CD4-positive, alpha-beta T cell (primary cell): ENCODE data around the gene MAN1C1. TPM values are rescaled to one million over a fixed set of nuclear protein-coding genes. Genes with fewer than 3 reads are reported as not detected.

Source experiments
- ATAC-seq: fragments of 200-7000 bp; cut with Tn5 transposase; one replicate; pipeline ENCODE4 v1.10.0; 2022; ENCODE audit warnings: mild to moderate bottlenecking; ENCODE audit not compliant: poor library complexity
- CTCF ChIA-PET: fragments of 350-600 bp; sonication (Branson Sonifier 250); formaldehyde crosslinking; loops from one replicate; lab custom pipeline; 2021; ENCODE audit warnings: antibody characterized with exemption, inconsistent platforms; lab: Charles Lee
- POLR2A ChIA-PET: fragments of 350-600 bp; sonication (Branson Sonifier 250); formaldehyde crosslinking; loops from one replicate; lab custom pipeline; 2021; ENCODE audit warnings: antibody characterized with exemption, inconsistent platforms; lab: Charles Lee
- DNase-seq, 14 experiments: peaks; one replicate each; pipeline ENCODE4 v3.0.0-alpha.2; 2013 to 2020; ENCODE audit warnings: mixed read lengths in 2 of 14
- H3K27ac ChIP-seq, 2 donors: one replicate each; pipeline versions ENCODE4 v1.5.1 to v1.7.0; 2013; ENCODE audit warnings: low read length in 2 of 2, low read depth in 1 of 2, mild to moderate bottlenecking in 1 of 2
- H3K27me3 ChIP-seq, 2 experiments: 1 replicate in 1 of 2; 2 replicates in 1 of 2; pipeline versions ENCODE4 v1.6.1 to v1.7.0; 2013; ENCODE audit warnings: low read length in 2 of 2, control low read depth in 1 of 2, mild to moderate bottlenecking in 1 of 2, moderate library complexity in 1 of 2; ENCODE audit not compliant: insufficient read depth in 2 of 2, control insufficient read depth in 1 of 2
- H3K36me3 ChIP-seq: one replicate; pipeline ENCODE4 v1.6.1; 2013; ENCODE audit warnings: low read length, control low read depth; ENCODE audit not compliant: insufficient read depth
- H3K4me1 ChIP-seq: one replicate; pipeline ENCODE4 v1.6.1; 2013; ENCODE audit warnings: low read length, control low read depth; ENCODE audit not compliant: insufficient read depth
- H3K4me3 ChIP-seq: one replicate; pipeline ENCODE4 v1.5.1; 2013; ENCODE audit warnings: mild to moderate bottlenecking, low read length, moderate library complexity
- H3K9me3 ChIP-seq, 2 experiments: 1 replicate in 1 of 2; 2 replicates in 1 of 2; pipeline versions ENCODE4 v1.6.1 to v1.7.0; 2013; ENCODE audit warnings: low read length in 2 of 2, mild to moderate bottlenecking in 2 of 2, control low read depth in 1 of 2, moderate library complexity in 1 of 2; ENCODE audit not compliant: control insufficient read depth in 1 of 2, insufficient read depth in 1 of 2
- H3K27ac Mint-ChIP-seq: one replicate; pipeline ENCODE4 v1.8.0; 2020; ENCODE audit warnings: mixed read lengths
- H3K27me3 Mint-ChIP-seq: one replicate; pipeline ENCODE4 v1.8.0; 2021; ENCODE audit warnings: mixed read lengths
- H3K36me3 Mint-ChIP-seq: one replicate; pipeline ENCODE4 v1.8.0; 2021; ENCODE audit warnings: low read depth, mixed read lengths
- H3K4me1 Mint-ChIP-seq: one replicate; pipeline ENCODE4 v1.8.0; 2021; ENCODE audit warnings: low read depth, mixed read lengths
- H3K4me3 Mint-ChIP-seq: one replicate; pipeline ENCODE4 v1.8.0; 2020; ENCODE audit warnings: mild to moderate bottlenecking, mixed read lengths
- H3K9me3 Mint-ChIP-seq: one replicate; pipeline ENCODE4 v1.8.0; 2020; ENCODE audit warnings: mixed read lengths
- intact Hi-C, 2 experiments: fragments of 100-400 bp; cut with DNase I in 1 of 2; cut with micrococcal nuclease in 1 of 2; formaldehyde crosslinking; loops; one replicate each; pipeline versions ENCODE4 v1.15.1 to v1.9.0; 2023 to 2025; cut with DNase I, micrococcal nuclease
- total RNA-seq, 174 experiments: library from RNA in 2 of 174; stranded (reverse) in 2 of 174; gene quantifications; one replicate each; pipeline ENCODE4 v1.2.3 and lab custom pipeline; 2021 to 2026
- TF ChIP-seq, protein P1 (sequence below): fragments of 200-600 bp; IDR thresholded peaks from one replicate; pipeline ENCODE4 v1.8.0; 2022; ENCODE audit warnings: antibody characterized with exemption, mild to moderate bottlenecking

Gene MAN1C1
- total RNA-seq, 2 experiments from 2014 or later = 44.4 to 46.9 TPM

DNA sequence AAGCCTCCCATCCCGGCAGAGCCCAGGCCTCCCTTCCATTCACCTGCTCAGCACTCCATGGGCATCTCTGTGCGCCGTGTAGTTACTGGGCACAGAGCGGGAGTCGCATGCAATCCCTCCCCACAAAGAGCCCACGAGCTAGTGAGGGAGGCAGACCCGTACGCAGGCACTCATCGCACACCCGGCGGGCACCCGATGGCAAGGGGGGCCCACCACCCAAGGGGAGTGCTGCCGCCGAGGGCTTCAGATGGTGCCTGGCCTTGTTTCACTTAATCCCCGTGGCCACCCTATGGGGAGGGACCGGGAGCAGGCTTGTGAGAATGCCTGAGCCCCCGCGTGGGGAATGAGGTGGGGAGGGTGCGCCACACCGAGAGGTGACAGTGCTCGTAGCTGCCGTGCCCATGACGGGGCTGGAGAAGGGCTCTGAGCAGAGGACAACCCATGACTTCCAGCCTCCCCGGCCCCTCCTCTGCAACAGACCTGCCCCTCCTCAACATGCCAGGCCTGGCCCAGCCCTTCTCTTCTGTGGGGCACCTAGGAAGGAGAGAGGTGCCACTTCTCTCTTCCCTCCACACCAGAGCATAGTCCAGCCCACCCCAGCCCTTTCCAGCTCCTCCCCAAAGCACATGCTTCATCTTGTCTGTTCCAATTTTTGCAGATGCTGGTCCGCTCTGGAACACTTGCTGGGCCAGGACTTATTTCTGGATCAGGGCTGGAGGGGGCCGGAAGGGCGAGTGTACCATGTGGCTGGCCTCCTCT lies 153.2 kb downstream of the MAN1C1 start:
- peak overlapping the region; percentile 77 for H3K4me3 Mint-ChIP-seq
- intact Hi-C loops = loop anchor here (5.0 kb wide), 2 partner anchors 48 to 68 kb away; no protein-coding TSS in a partner anchor
- CTCF ChIA-PET = no interaction called here
- H3K9me3 Mint-ChIP-seq = no peaks in the 10 kb centered on the region
- peak overlapping the region; percentile 98 for H3K27ac Mint-ChIP-seq
- H3K9me3 ChIP-seq = no peaks in the 10 kb centered on the region
- peaks cover 84% of the 10 kb centered on the region for H3K36me3 Mint-ChIP-seq
- peaks cover 48% of the 10 kb centered on the region for H3K36me3 ChIP-seq
- no peaks in the 10 kb centered on the region for H3K27me3 ChIP-seq
- H3K4me3 ChIP-seq = no peak overlapping the region
- peaks cover 81% of the 10 kb centered on the region for H3K4me1 ChIP-seq
- H3K27me3 Mint-ChIP-seq = no peaks in the 10 kb centered on the region
- ATAC-seq (no peak), DNase-seq (no peak)
- POLR2A ChIA-PET = interaction anchor here (1.1 kb wide), 1 partner anchor 15 kb away, joined by 3 read pairs; no protein-coding TSS in a partner anchor
- TF ChIP-seq, protein P1, sequence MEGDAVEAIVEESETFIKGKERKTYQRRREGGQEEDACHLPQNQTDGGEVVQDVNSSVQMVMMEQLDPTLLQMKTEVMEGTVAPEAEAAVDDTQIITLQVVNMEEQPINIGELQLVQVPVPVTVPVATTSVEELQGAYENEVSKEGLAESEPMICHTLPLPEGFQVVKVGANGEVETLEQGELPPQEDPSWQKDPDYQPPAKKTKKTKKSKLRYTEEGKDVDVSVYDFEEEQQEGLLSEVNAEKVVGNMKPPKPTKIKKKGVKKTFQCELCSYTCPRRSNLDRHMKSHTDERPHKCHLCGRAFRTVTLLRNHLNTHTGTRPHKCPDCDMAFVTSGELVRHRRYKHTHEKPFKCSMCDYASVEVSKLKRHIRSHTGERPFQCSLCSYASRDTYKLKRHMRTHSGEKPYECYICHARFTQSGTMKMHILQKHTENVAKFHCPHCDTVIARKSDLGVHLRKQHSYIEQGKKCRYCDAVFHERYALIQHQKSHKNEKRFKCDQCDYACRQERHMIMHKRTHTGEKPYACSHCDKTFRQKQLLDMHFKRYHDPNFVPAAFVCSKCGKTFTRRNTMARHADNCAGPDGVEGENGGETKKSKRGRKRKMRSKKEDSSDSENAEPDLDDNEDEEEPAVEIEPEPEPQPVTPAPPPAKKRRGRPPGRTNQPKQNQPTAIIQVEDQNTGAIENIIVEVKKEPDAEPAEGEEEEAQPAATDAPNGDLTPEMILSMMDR = no peak
- H3K27ac ChIP-seq = peak overlapping the region; percentile 15 to 72
- H3K4me1 Mint-ChIP-seq = peaks cover 90% of the 10 kb centered on the region

DNA sequence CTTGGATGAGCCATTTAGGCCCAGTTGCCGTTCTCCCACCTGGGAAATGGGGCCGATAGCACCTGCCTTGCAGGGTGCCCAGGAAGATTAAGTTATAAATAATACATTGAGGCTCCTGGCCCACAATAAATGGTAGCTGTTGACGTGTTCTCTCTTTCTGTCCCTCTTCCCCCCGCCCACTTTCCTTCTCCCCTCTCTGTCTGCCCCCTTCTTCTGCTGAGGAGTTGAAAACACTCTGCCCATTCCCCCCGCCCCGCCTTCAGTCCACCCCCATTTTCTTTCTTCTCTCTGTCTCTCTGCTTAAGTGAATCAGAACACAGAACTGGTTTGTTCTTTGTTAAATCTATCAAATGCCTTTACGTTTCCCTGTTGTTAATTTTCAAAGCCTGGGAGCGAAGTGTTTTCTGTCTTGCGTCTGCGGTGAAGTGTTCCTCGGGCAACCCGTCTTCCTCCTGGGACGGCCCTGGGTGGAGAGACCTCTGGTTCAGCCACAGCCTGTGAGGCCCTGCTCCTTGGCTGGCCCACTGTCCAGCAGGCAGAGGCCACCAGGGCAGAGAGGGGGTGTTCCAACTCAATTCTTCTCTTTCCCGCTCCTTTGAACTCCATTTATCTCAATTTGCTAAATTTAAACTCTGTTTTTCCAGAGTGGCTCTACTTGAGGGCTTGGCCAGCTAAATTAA lies 154.1 kb downstream of the MAN1C1 start:
- POLR2A ChIA-PET = interaction anchor here (1.0 to 1.1 kb wide), 2 partner anchors 15 to 147 kb away, joined by 3 read pairs; no protein-coding TSS in a partner anchor
- peak overlapping the region; percentile 77 for H3K4me3 Mint-ChIP-seq
- CTCF ChIA-PET = interaction anchor here (1.1 kb wide), 1 partner anchor 148 kb away, joined by 3 read pairs; no protein-coding TSS in a partner anchor
- ATAC-seq = no peak
- Histone ChIP-seq H3K4me1 (peaks cover 82% of the 10 kb centered on the region), H3K4me3 (no peak overlapping the region), H3K36me3 (peaks cover 48% of the 10 kb centered on the region), H3K9me3 (no peaks in the 10 kb centered on the region), H3K27ac (peak overlapping the region; percentile 15 to 72), H3K27me3 (no peaks in the 10 kb centered on the region)
- DNase-seq = peak in 6 of 14 experiments; percentile 28 to 60 (median 35)
- intact Hi-C loops = loop anchor here in 1 of 2 experiments (1.0 to 5.0 kb wide), 2 partner anchors 26 to 48 kb away; no protein-coding TSS in a partner anchor
- H3K27ac Mint-ChIP-seq = peak overlapping the region; percentile 98
- H3K4me1 Mint-ChIP-seq = peaks cover 90% of the 10 kb centered on the region
- H3K9me3 Mint-ChIP-seq = no peaks in the 10 kb centered on the region
- H3K36me3 Mint-ChIP-seq = peaks cover 84% of the 10 kb centered on the region
- no peaks in the 10 kb centered on the region for H3K27me3 Mint-ChIP-seq
- TF ChIP-seq, protein P1 = no peak
